ENCODE results near the gene SCN2B. TPM values are rescaled to one million over a fixed set of nuclear protein-coding genes. Genes with fewer than 3 reads are reported as not detected.

Gene SCN2B
- total and polyA plus RNA-seq, 10 donors: 0.02 to 0.15 (median 0.04) TPM; not detected in 4

- intact Hi-C loops (cut with DNase I; ENCODE audit: low total_unique reads): no loop called here
- H3K27me3 ChIP-seq (replicated peaks in 1 of 7): peaks cover 0 to 69% (median 10%) of the 10 kb centered on the region in 7 donors
- no peaks in the 10 kb centered on the region for H3K9me3 ChIP-seq
- H3K4me1 ChIP-seq: peaks cover 0 to 13% (median 7%) of the 10 kb centered on the region in 6 donors
- no peak for TF ChIP-seq POLR2A (IDR thresholded peaks at IDR 0.05)
- no peak for TF ChIP-seq CTCF (IDR thresholded peaks at IDR 0.05 in 8 of 11, conservative IDR thresholded peaks at IDR 0.05 in 3 of 11)
- no peak for TF ChIP-seq POLR2AphosphoS5 (IDR thresholded peaks at IDR 0.05)
- DNase-seq: no peak
- no peaks in the 10 kb centered on the region for H3K36me3 ChIP-seq
- no peak overlapping the region for H3K4me3 ChIP-seq
- H3K27ac ChIP-seq: no peak overlapping the region
- WGBS, 5 donors: 59 to 78% (median 66%) methylated on average over 12 to 13 of the region's 13 CpGs
Observed at GRCh38 chr11:118175031-118175992, 1.1 kb downstream of the SCN2B start.

GRCh38 chr11:118174006-118174567 lies 2.4 kb downstream of the SCN2B start:
- TF ChIP-seq POLR2AphosphoS5 (IDR thresholded peaks at IDR 0.05): no peak
- no peak for TF ChIP-seq CTCF (IDR thresholded peaks at IDR 0.05 in 8 of 11, conservative IDR thresholded peaks at IDR 0.05 in 3 of 11)
- no peak for TF ChIP-seq POLR2A (IDR thresholded peaks at IDR 0.05)
- 81 to 95% (median 87%) methylated on average over 9 of the region's 9 CpGs for WGBS, 5 donors
- H3K27me3 ChIP-seq (replicated peaks in 1 of 7): peaks cover 0 to 67% (median 3%) of the 10 kb centered on the region in 7 donors
- no peak overlapping the region for H3K4me3 ChIP-seq
- H3K36me3 ChIP-seq: no peaks in the 10 kb centered on the region
- intact Hi-C loops (cut with DNase I; ENCODE audit: low total_unique reads): no loop called here
- no peak overlapping the region for H3K27ac ChIP-seq
- H3K9me3 ChIP-seq: no peaks in the 10 kb centered on the region
- peaks cover 0 to 11% (median 7%) of the 10 kb centered on the region in 6 donors for H3K4me1 ChIP-seq
- DNase-seq: no peak

DNA sequence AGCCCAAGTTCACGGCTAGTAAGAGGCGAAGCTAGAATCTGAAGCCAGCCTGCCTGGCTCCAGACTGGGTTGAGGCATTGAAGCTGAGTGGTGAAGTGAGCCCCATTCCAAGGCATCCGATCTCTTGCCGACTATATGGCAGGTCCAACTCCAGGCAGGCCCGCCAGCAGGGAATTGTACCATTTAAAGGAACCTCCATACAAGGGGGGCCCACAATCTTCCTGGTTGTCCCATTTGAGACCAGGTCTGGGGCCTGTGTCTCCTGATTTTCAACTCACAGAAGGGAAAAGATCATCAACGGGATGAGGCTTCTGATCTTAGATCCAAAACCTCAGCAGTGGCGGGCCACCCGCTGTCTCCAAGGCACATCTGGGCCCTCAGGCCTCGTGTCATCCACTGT lies 4.1 kb downstream of the SCN2B start:
- DNase-seq: no peak
- intact Hi-C loops (cut with DNase I; ENCODE audit: low total_unique reads): no loop called here

More for the DNA sequence above, 4.1 kb downstream of the SCN2B start:
- Histone ChIP-seq H3K9me3 (no peaks in the 10 kb centered on the region), H3K4me1 (peaks cover 0 to 11% (median 7%) of the 10 kb centered on the region in 6 donors), H3K27me3 (replicated peaks in 1 of 7) (peaks cover 0 to 62% (median 3%) of the 10 kb centered on the region in 7 donors), H3K4me3 (no peak overlapping the region), H3K36me3 (no peaks in the 10 kb centered on the region), H3K27ac (no peak overlapping the region)
- WGBS, 5 donors: 87 to 92% (median 88%) methylated on average over 9 of the region's 9 CpGs
- TF ChIP-seq CTCF (IDR thresholded peaks at IDR 0.05 in 8 of 11, conservative IDR thresholded peaks at IDR 0.05 in 3 of 11) (no peak), POLR2AphosphoS5 (IDR thresholded peaks at IDR 0.05) (no peak), POLR2A (IDR thresholded peaks at IDR 0.05) (no peak)
